Measurements from ENCODE around the gene SEC14L6. TPM values are rescaled to one million over a fixed set of nuclear protein-coding genes. Genes with fewer than 3 reads are reported as not detected.

SEC14L6 gene
- total RNA-seq, 3 donors from 2014 or later, result 0.33 to 0.73 TPM; not detected in 1

GRCh38 chr22:30566125-30566524 lies 19.6 kb upstream of the SEC14L6 start:
- Histone ChIP-seq H3K36me3 (no peaks in the 10 kb centered on the region), H3K4me1 (no peaks in the 10 kb centered on the region), H3K9me3 (no peaks in the 10 kb centered on the region), H3K4me3 (no peak overlapping the region), H3K27ac (no peak overlapping the region), H3K27me3 (no peaks in the 10 kb centered on the region)
- no peak for TF ChIP-seq POLR2AphosphoS5 (IDR thresholded peaks at IDR 0.05)
- no peak for TF ChIP-seq POLR2A (IDR thresholded peaks at IDR 0.05)
- no peak for TF ChIP-seq CTCF (IDR thresholded peaks at IDR 0.05)
- no peak for DNase-seq (ENCODE audit: low spot score in 2 of 2)
- intact Hi-C loops (cut with DNase I; ENCODE audit: low total_unique reads), result no loop called here

- Histone ChIP-seq H3K9me3 (no peaks in the 10 kb centered on the region), H3K27ac (no peak overlapping the region), H3K36me3 (no peaks in the 10 kb centered on the region), H3K27me3 (no peaks in the 10 kb centered on the region), H3K4me1 (no peaks in the 10 kb centered on the region), H3K4me3 (no peak overlapping the region)
- TF ChIP-seq CTCF (IDR thresholded peaks at IDR 0.05), result no peak
- no peak for TF ChIP-seq POLR2A (IDR thresholded peaks at IDR 0.05)
- TF ChIP-seq POLR2AphosphoS5 (IDR thresholded peaks at IDR 0.05), result no peak
- DNase-seq (ENCODE audit: low spot score in 2 of 2), result no peak
- intact Hi-C loops (cut with DNase I; ENCODE audit: low total_unique reads), result no loop called here
Observed at GRCh38 chr22:30565341-30565740, 18.8 kb upstream of the SEC14L6 start.

- Histone ChIP-seq H3K9me3 (no peaks in the 10 kb centered on the region), H3K4me1 (no peaks in the 10 kb centered on the region), H3K27me3 (no peaks in the 10 kb centered on the region), H3K27ac (no peak overlapping the region), H3K36me3 (no peaks in the 10 kb centered on the region), H3K4me3 (no peak overlapping the region)
- intact Hi-C loops (cut with DNase I; ENCODE audit: low total_unique reads), result no loop called here
- TF ChIP-seq POLR2AphosphoS5 (IDR thresholded peaks at IDR 0.05) (no peak), CTCF (IDR thresholded peaks at IDR 0.05) (no peak)
- no peak for DNase-seq (ENCODE audit: low spot score in 2 of 2)
Observed at GRCh38 chr22:30564761-30565119, 18.2 kb upstream of the SEC14L6 start.

GRCh38 chr22:30564045-30564760 lies 17.7 kb upstream of the SEC14L6 start:
- DNase-seq (ENCODE audit: low spot score in 2 of 2), result no peak
- no peaks in the 10 kb centered on the region for H3K27me3 ChIP-seq
- H3K4me1 ChIP-seq, result no peaks in the 10 kb centered on the region
- intact Hi-C loops (cut with DNase I; ENCODE audit: low total_unique reads), result no loop called here
- no peak overlapping the region for H3K4me3 ChIP-seq
- H3K9me3 ChIP-seq, result no peaks in the 10 kb centered on the region
- no peak for TF ChIP-seq POLR2AphosphoS5 (IDR thresholded peaks at IDR 0.05)
- TF ChIP-seq CTCF (IDR thresholded peaks at IDR 0.05), result no peak
- no peak for TF ChIP-seq POLR2A (IDR thresholded peaks at IDR 0.05)
- H3K27ac ChIP-seq, result no peak overlapping the region
- H3K36me3 ChIP-seq, result no peaks in the 10 kb centered on the region

GRCh38 chr22:30562366-30562765 lies 15.8 kb upstream of the SEC14L6 start:
- no peaks in the 10 kb centered on the region for H3K36me3 ChIP-seq
- no peaks in the 10 kb centered on the region for H3K9me3 ChIP-seq
- no peak for DNase-seq (ENCODE audit: low spot score in 2 of 2)
- intact Hi-C loops (cut with DNase I; ENCODE audit: low total_unique reads), result no loop called here
- no peak overlapping the region for H3K27ac ChIP-seq
- TF ChIP-seq POLR2A (IDR thresholded peaks at IDR 0.05) (no peak), CTCF (IDR thresholded peaks at IDR 0.05) (no peak), POLR2AphosphoS5 (IDR thresholded peaks at IDR 0.05) (no peak)
- no peaks in the 10 kb centered on the region for H3K4me1 ChIP-seq
- no peak overlapping the region for H3K4me3 ChIP-seq
- no peaks in the 10 kb centered on the region for H3K27me3 ChIP-seq
